Skin of body (tissue), 2 donors: ENCODE results near the gene PRC1. TPM values are rescaled to one million over a fixed set of nuclear protein-coding genes. Genes with fewer than 3 reads are reported as not detected.
"Not testable (repeated sequence)": the region's sequence is repeated elsewhere in the genome, so short reads cannot be mapped to it uniquely, and the experiment has no call there.

Experiments used
- DNase-seq: peaks from one replicate; lab custom pipeline; 2025; lab: John Stamatoyannopoulos, UW
- total RNA-seq: library from RNA; depleted of rRNA; stranded (reverse); fragments of >200 nt; gene quantifications from one replicate; pipeline ENCODE4 v1.2.3, GENCODE V29; 2014

Gene PRC1
- total RNA-seq, 1 donor from 2014 or later: 54.9 TPM

- peak; percentile 40 for DNase-seq
These were observed 59.9 kb downstream of the PRC1 start for GRCh38 chr15:90934256-90934948.

- DNase-seq: no peak
These were observed 61.0 kb downstream of the PRC1 start for GRCh38 chr15:90933301-90933700.

- DNase-seq: no peak
These were observed 61.7 kb downstream of the PRC1 start for GRCh38 chr15:90932660-90932991.

GRCh38 chr15:90931828-90932659 is 62.3 kb downstream of the PRC1 start, which contains the start of gene HDDC3:
Gene HDDC3 (minus strand): TSS chr15:90932549. CDS start chr15:90932540, 9 bp downstream.
- peak; percentile 54 for DNase-seq

- no peak for DNase-seq
These were observed 62.8 kb downstream of the PRC1 start for GRCh38 chr15:90931575-90931827.

- no peak for DNase-seq
These were observed 63.3 kb downstream of the PRC1 start for GRCh38 chr15:90930861-90931574.

GRCh38 chr15:90929246-90930019 is 64.9 kb downstream of the PRC1 start:
- peak; percentile 72 for DNase-seq

- DNase-seq: not testable (repeated sequence)
These were observed 66.2 kb downstream of the PRC1 start for GRCh38 chr15:90928106-90928505.

GRCh38 chr15:90926766-90927165 is 67.6 kb downstream of the PRC1 start:
- not testable (repeated sequence) for DNase-seq

- no peak for DNase-seq
These were observed 70.0 kb downstream of the PRC1 start for GRCh38 chr15:90924375-90924774.

GRCh38 chr15:90922712-90923322 is 71.5 kb downstream of the PRC1 start:
- DNase-seq: not testable (repeated sequence)

GRCh38 chr15:90921887-90922286 is 72.4 kb downstream of the PRC1 start:
- no peak for DNase-seq

- no peak for DNase-seq
These were observed 75.5 kb downstream of the PRC1 start for GRCh38 chr15:90918835-90919234.

GRCh38 chr15:90918034-90918788 is 76.1 kb downstream of the PRC1 start:
- DNase-seq: no peak

- DNase-seq: no peak
These were observed 76.8 kb downstream of the PRC1 start for GRCh38 chr15:90917569-90917968.

- DNase-seq: no peak
These were observed 77.9 kb downstream of the PRC1 start for GRCh38 chr15:90916461-90916860.
